Cortex of kidney (tissue), 1 donor: ENCODE results near the gene ALMS1.
"Not testable (repeated sequence)": the region's sequence is repeated elsewhere in the genome, so short reads cannot be mapped to it uniquely, and the experiment has no call there.

Source experiments
- DNase-seq: peaks from one replicate; lab custom pipeline; 2025; lab: John Stamatoyannopoulos, UW

Gene ALMS1

DNA sequence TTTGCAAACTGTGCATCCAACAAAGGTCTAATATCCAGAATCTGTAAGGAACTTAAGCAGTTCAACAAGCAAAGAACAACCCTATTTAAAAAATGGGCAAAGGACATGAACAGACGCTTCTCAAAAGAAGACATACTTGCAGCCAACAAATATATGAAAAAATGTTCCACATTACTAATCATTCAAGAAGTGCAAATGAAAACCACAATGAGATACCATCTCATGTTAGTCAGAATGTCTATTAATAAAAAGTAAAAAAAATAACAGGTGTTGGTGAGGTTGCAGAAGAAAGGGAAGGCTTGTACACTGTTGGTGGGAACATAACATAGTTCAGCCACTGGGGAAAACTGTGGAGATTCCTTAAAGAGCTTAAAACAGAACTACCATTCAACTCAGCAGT lies 130.4 kb downstream of the ALMS1 start:
- no peak for DNase-seq

DNA sequence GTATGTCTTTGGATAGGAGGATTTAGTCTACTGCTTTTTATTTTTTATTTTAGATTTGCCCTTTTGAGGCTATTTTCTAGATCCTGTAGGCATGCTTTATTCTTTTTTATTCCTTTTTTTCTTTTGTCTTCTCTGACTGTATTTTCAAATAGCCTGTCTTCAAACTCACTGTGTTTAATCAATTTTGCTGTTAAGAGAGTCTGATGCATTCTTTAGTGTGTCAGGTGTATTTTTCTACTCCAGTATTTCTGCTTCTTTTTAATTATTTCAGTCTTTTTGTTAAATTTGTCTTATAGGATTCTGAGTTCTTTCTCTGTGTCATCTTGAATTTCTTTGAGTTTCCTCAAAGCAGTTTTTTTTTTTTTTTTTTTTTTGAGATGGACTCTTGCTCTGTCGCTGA lies 143.1 kb downstream of the ALMS1 start:
- no peak for DNase-seq

DNA sequence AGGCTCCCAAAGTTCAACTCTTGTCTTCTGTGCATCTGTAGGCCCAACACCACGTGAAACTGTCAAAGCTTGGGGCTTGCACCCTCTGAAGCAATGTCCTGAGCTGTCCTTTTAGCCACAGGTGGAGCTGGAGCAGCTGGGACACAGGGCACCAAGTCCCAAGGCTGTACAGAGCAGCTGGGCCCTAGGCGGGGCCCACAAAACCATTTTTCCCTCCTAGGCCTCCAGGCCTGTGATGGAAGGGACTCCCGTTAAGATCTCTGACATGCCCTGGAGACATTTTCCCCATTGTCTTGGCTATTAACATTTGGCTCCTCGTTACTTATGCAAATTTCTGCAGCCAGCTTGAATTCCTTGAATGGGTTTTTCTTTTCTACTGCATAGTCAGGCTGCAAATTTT lies 145.1 kb downstream of the ALMS1 start:
- DNase-seq, result not testable (repeated sequence)

DNA sequence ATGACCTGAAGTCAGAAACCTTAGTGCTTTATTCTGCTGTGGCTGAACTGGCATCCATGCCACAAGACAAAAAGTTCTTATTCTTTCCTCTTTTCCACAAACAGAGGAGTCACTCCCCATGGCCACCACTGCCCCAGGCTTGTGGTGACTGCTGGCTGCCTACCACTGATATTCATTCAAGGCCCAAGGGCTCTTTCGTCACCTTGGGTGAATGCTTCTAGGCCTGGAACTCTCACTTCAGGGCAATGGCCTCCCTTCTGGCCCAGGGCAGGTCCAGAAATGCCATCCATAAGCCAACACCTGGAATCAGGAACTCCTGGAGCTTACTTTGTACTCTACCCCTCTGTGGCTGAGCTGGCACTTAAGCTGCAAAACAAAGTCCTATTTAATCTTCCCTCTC lies 146.7 kb downstream of the ALMS1 start:
- no peak for DNase-seq

DNA sequence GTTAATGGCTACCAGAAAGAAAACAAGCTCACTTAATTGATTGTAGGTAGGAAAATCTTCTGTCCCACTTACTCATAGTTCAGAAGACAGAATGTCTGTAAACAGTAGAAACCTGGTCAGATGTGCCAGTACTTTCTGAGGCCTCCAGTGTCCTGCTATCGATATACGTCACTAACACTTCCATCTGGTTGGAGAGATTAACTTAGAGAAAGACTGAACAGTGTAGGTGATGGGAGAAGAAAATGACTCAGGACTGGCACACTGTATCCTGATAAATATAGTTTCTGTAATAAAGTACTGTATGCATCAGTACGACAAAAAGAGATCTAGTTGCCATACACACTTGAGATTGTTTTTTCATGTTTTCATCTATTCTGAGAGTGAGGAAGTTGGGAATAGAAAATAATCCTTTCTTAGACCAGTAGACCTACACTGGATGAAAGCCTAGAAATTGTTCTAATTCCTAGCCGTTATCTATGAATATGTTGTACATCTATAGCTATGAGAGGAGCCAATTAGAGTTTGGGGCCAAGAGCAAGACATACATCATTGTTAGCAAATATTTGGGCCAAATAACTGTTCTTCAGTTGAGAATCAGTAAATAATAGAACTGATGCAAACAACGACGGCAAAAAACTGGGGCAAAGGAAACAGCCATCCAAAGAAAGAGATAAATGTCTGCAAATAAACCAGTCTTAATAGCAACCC lies 150.7 kb downstream of the ALMS1 start:
- no peak for DNase-seq

DNA sequence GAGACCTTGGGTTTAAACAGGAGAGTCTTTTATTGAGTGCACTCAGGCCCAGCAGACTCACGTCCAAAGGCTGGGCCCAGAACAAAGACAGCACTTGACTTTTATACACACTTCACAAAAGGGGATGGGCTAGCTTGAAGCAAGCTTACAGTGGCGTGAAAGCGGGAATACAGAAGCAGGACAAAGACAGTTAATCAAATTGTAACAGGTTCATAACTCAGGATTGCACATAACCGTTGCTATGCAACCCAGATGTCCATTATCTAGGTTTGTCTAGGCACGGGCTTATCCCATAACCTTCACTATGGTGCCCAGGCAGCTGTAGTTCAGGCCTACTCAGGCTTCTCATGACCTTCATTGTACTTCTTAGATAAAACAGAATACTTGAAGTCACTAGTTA lies 175.2 kb downstream of the ALMS1 start:
- not testable (repeated sequence) for DNase-seq

DNA sequence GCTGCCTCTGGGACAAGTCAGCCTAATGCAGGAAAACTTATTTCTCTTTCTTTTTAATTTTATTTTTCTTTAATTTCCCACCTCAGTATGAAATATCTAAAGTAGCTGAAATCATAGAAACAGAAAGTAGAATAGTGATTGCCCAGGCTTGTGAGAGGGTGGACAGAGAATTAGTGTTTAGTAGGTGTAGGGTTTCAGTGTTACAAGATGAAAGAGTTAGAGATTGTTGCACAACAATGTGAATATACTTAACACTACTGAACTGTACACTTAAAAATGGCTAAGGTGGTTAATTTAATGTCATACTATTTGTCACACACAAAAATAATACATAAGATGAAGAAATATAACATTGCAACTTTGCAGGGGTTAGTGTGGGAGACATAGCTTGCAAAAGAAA lies 175.8 kb downstream of the ALMS1 start:
- DNase-seq, result no peak

DNA sequence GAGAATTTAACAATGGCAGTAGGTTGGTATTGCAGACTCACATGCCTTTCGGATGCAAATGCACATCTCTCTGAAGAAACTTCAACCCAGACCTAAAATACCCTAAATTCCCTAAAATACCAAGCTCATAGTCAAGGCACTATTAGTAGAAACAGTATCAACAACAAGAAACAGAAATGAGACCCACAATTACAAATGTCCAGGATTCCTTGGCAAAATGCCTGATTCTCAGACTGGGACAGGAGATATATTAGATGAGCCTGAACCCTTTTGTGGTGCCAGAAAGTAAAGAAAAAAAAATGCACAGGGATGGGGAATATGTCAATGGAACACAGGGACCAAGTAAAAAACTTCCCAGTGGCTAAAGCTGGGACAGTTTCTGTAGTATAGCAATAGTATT lies 179.3 kb downstream of the ALMS1 start:
- no peak for DNase-seq

DNA sequence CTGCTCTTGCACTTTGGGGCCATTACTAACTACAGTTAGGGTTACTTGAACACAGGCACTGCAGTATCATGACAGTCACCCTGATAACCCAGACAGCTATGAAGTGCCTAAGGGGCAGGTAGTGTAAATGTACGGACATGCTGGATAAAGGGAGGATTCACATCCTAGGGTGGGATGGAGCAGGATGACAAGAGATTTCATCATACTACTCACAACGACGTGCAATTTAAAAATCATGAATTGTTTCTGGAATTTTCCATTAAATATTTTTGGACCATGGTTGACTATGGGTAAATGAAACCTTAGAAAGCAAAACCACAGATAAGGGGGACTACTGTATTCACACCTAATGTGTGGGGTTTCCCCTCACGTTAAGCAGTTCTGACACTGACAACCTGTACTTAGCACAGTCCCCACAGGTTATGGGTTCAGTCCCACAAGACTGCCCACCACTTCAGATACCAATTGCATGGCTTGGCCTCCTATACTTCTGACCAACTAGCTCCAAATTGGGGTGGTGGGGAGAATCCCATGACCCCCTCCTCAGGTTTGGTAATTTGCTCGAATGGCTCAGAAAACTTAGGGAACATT lies 180.7 kb downstream of the ALMS1 start:
- DNase-seq, result no peak

DNA sequence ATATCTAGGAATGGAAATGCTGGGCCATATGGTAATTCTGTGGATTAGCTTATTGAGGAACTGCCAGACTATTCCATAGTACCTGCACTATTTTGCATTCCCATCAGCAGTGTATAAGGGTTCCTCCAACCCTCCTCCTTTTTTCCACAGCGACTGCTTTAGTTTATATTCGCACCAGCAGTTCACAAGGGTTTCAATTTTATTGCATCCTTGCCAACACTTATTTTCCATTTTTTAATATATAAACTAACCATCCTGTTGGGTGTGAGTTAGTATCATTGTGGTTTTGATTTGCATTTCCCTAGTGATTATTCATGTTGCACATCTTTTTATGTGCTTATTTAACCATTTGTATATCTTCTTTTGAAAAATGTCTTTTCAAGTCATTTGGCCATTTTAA lies 189.6 kb downstream of the ALMS1 start:
- DNase-seq, result no peak

DNA sequence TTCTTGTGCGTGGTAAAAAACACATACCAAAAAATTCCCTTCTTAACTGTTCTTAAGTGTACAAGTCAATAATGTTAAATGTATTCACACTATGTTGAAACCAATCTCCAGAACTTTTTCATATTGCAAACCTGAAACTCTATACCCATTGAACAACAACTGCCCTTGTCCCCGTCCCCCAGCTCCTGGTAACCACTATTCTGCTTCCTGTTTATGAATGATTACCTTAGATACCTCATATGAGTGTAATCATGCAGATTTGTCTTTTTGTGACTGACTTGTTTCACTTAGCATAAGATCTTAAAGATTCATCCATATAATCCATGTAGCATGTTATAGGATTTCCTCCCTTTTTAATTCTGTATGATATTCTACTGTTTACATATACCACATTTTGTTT lies 196.7 kb downstream of the ALMS1 start:
- DNase-seq, result no peak

DNA sequence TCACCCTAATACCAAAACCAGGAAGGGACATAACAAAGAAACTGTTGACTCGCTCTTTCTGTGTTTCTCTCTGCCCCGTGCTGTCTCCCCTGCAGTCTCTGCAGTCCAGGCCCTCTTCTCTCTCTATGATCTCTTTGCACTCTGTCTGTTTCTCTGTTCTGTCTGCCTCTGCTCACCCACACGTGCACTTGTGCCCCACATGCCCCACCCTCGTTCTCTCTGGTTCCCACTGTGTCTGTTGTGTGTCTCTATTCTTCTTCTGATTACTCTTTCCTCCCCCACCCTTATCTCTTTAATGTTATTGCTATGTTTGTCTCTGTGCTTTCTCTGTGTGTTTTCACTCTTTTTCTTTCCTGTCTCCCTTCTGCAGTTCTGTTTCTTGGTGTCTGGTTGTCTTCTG lies 202.5 kb downstream of the ALMS1 start:
- no peak for DNase-seq

DNA sequence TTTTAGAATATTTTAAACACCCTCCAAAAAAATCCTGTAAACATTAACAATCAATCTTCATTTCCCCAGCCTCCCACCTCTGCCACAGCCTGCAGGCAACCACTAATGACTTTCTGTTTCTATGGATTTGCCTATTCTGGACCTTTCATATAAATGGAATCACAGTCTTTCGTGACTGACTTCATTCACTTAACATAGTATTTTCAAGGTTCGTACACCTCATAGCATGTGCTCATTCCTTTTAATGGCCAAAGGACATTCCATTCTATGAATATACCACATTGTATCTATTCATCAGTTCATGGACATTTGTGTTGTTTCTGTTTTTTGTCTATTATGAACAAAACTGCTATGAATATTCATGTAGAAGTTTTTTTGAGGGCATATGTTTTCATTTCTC lies 208.0 kb downstream of the ALMS1 start:
- no peak for DNase-seq

DNA sequence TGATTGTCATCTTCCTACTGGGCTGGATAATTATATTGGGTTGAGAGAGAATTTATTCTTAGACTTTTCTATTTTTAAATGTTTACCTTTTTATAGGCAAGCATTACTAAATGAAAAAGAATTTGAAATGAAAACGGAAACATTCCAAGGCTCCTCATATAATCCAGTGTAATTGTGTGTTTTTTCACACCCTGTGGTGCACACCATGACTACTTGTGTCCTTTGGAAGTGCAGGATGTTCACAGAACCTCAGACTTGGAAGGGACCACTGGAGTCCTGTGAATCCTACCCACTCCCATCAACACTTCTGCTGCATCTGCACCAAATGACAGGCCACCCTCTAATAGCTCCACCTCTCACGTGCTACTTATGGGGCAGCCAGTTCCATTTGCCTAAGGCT lies 208.6 kb downstream of the ALMS1 start:
- no peak for DNase-seq

DNA sequence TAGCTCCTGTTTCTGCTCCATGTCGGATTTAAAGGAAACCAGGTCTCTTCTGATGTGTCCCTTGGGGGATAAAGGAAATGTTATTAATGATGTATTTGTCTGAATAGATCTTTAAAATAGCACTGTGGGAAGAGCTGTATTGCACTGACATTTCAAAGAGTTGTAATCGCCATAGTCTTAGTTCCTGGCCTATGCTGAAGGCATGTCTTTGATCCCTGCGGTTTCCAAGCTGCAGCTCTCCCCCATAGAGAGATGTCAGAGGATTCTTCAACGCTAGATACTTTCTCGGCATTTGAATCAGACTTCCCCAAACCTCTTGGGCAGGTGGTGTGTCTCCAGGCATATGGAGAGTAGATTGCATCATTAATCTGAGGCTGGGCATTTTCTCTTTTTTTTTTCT lies 216.1 kb downstream of the ALMS1 start:
- no peak for DNase-seq

DNA sequence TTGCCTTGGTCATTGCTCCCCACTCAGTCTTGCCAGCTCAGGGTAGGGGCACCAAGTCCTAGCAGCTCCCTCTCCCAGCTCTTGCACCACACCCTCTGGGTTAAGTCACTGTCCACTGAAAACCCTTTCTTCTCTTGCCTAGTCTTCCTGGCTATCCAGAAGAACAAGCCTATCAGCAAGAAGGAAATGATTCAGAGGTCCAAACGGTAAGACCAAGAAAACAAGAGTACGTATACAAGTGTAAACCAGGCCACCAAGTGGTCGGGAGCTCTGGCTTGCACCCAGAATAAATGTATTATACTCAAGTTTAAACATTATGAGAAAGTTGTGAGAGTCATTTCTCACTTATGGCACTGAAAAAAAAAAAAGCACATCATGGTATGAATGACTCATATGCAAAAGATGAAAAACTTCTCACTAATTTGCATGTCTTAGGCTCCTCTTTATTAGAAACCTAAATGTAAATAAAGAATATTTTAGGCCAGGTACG lies 217.5 kb downstream of the ALMS1 start:
- DNase-seq, result not testable (repeated sequence)

DNA sequence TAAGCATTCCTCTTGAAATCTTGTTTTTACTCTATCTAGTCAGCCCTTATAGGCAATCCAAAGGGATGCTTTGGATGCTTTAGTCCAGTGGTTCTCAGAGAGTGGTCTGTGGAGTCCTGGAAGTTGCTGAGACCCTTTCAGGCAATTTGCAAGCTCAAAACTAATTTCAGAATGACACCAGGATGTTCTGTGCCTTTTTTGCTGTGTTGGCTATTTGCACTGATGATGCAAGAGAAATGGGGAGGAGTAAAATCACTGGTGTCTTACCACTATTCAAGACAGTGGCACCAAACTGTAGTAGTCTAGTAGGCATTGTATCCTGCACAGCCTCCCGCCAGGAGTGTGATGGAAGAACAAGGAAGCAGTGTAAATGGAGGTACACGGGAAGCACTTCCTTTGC lies 219.0 kb downstream of the ALMS1 start:
- DNase-seq, result not testable (repeated sequence)

DNA sequence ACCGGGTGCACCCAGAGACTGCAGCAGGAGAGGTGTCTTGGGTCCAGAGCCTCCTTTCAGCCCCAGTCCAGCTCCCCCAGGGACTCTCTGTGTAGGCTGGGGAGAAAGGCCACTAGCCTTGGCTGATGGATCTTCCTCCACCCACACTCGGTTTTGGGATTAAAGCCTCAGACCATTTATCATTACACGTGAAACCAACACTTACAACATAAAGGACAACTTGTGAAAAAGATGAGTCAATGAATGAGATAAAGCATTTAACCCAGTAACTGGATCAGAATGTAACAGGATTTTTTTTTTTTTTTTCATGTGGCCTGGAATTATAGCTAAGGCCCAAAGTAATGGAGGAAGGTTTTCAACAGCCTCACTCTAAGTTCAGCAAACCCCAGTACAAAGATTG lies 224.5 kb downstream of the ALMS1 start:
- DNase-seq, result no peak

DNA sequence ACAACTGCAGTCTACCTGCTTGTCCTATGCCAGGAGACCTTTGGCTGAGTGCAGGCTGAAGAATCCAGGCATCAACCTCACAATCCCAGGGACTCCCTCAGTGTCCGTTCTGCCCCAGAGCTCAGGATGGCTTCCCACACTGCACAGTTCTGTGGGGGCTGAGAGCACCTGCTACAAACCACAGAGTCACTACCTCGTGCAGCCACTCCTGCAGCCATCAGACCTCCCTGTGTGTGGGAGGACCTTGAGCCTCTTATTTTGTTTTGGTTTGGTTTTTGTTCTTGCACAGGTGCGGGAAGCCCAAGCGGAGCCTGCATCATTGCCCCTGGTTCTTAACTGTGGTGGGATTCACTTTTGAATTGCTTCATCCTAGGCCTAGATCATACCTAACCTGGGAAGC lies 225.6 kb downstream of the ALMS1 start:
- no peak for DNase-seq

DNA sequence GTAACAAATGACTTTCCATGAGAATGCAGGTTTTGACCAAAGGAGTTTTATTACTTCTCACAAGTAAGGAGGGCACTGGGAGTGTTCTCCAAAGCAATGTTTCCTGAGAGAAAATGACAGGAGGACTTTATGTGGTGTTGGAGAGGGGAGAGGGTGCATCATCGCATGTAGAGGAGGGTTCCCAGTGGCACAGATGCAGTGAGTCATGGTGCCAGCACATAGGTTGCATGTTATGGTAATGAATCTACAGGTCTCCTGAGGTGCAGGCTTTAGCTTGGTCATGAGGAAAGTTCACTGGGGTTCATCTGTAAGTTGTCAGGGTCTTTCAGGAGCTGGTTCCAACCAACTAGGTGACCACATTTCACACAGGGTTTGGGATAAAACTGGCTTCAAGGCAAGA lies 226.2 kb downstream of the ALMS1 start:
- no peak for DNase-seq

DNA sequence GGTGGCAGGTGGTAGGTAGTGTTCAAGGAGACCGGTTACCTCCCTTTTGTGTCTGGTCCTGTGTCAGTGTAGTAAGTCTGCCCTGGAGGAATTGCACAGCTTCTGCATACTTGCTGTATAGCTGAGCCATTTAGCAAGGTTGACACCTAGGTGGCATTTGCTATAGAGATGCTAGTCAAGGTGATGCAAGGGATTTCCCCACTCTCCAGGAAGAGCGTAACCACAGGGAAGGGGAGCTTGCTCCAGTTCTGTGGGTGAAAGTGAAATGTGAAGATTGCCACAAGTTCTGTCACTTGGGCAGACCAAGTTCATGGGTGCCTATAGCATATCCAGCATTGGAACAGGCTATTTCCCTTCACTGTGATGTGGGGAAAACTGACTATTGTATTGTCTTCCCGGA lies 228.5 kb downstream of the ALMS1 start:
- DNase-seq, result no peak

DNA sequence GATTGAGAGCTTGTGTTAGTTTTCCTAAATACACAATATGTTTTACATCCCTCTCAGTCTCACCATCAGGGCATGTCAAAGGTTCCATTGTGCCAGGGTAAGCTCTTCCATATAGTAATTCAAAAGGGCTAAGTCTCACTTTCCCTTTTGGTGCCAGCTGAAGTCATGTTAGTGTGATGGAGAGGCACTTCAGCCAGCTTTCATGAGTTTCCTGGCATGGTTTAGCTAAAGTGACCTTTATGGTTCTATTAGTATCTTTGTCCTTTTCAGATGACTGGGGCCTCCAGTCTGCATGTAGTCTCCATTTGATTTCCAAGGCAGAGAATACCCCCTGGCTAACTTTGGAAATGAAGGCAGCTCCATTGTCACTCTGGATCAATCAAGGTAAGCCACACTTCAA lies 229.4 kb downstream of the ALMS1 start:
- DNase-seq, result no peak

DNA sequence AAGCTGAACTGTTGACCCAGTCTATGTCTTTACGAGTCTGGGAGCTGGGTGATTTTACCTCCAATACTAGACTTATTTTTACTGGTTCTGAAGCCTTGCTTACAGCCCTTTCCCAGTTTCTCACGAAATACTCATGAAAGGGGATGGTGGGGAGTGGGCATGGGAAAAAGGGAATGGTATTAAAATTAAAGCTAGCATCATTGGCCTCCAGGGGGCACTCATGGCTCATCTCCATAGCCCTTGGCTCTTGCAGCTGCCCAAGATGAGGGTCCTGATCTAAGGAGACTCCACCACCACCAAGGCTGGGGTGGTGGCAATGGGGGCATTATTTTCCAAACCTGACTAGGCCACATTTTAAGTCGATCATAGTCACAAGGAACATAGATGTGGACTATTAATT lies 234.3 kb downstream of the ALMS1 start:
- DNase-seq, result not testable (repeated sequence)

DNA sequence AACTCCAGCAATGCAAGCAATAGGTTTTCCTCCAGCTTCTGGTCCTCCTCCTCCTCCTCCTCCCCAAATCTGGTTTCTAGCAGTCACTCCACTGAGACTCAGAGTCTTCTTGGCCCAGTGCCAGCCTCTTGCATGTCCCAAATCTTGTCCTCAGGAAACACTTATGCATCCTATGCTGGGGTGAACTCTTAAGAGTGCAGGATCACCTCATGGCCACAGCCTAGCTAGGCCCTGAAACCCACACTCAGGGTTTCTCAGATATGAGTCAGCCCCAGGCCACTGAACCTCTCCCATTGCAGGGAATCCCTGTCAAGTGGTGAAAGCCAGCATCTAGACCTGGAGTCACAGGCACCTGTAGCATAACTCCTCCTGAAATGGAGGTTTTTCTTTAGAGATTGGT lies 238.4 kb downstream of the ALMS1 start:
- DNase-seq, result not testable (repeated sequence)
